Thoracic aorta (tissue), 2 donors: ENCODE data around the gene MED27. TPM values are rescaled to one million over a fixed set of nuclear protein-coding genes. Genes with fewer than 3 reads are reported as not detected.

ENCODE experiments used
- ATAC-seq: fragments of 150-250 bp; one replicate; pipeline ENCODE4 v1.8.0; 2017; ENCODE audit warnings: low read depth; ENCODE audit not compliant: insufficient number of reproducible peaks, low FRiP score
- DNase-seq: peaks from one replicate; pipeline ENCODE4 v3.0.0-alpha.2; 2020; ENCODE audit warnings: low spot score
- H3K27ac ChIP-seq, 2 donors: fragments of 200-600 bp; sonication (generic); 1 replicate in 1 of 2; 2 replicates in 1 of 2; pipeline ENCODE4 v1.5.1; 2016; ENCODE audit warnings: mild to moderate bottlenecking in 2 of 2, moderate library complexity in 2 of 2
- H3K27me3 ChIP-seq: fragments of 200-600 bp; sonication (generic); replicated peaks from 2 replicates; pipeline ENCODE4 v1.6.0; 2016; ENCODE audit warnings: mild to moderate bottlenecking; ENCODE audit not compliant: insufficient read depth
- H3K36me3 ChIP-seq: fragments of 200-600 bp; sonication (generic); one replicate; pipeline ENCODE4 v1.5.1; 2016
- H3K4me1 ChIP-seq, 2 donors: fragments of 200-600 bp; sonication (generic); 1 replicate in 1 of 2; 2 replicates in 1 of 2; pipeline versions ENCODE4 v1.5.1 to v1.6.0; 2016; ENCODE audit warnings: low read depth in 2 of 2, mild to moderate bottlenecking in 1 of 2; ENCODE audit not compliant: control insufficient read depth in 1 of 2
- H3K4me3 ChIP-seq: fragments of 200-600 bp; sonication (generic); 2 replicates; pipeline ENCODE4 v1.5.1; 2016; ENCODE audit warnings: mild to moderate bottlenecking
- H3K9me3 ChIP-seq: fragments of 200-600 bp; sonication (generic); 2 replicates; pipeline ENCODE4 v1.5.1; 2016
- total RNA-seq, 2 donors: library from RNA; depleted of rRNA; stranded (reverse); fragments of >200 nt; gene quantifications; one replicate each; pipeline versions ENCODE4 v1.1.0 to v1.2.3, GENCODE V29; 2016
- TF ChIP-seq, protein P1 (sequence below): fragments of 200-600 bp; sonication (generic); IDR thresholded peaks from one replicate; pipeline ENCODE4 v1.5.1; 2019; ENCODE audit warnings: antibody characterized with exemption

The MED27 gene
- total RNA-seq, 2 donors from 2014 or later = 19.3 to 26.5 TPM

GRCh38 chr9:131864531-131864930 is 215.1 kb downstream of the MED27 start:
- Histone ChIP-seq H3K9me3 (no peaks in the 10 kb centered on the region), H3K27me3 (no peaks in the 10 kb centered on the region), H3K27ac (no peak overlapping the region), H3K4me3 (no peak overlapping the region), H3K36me3 (peaks cover 15% of the 10 kb centered on the region), H3K4me1 (no peaks in the 10 kb centered on the region)
- TF ChIP-seq, protein P1, sequence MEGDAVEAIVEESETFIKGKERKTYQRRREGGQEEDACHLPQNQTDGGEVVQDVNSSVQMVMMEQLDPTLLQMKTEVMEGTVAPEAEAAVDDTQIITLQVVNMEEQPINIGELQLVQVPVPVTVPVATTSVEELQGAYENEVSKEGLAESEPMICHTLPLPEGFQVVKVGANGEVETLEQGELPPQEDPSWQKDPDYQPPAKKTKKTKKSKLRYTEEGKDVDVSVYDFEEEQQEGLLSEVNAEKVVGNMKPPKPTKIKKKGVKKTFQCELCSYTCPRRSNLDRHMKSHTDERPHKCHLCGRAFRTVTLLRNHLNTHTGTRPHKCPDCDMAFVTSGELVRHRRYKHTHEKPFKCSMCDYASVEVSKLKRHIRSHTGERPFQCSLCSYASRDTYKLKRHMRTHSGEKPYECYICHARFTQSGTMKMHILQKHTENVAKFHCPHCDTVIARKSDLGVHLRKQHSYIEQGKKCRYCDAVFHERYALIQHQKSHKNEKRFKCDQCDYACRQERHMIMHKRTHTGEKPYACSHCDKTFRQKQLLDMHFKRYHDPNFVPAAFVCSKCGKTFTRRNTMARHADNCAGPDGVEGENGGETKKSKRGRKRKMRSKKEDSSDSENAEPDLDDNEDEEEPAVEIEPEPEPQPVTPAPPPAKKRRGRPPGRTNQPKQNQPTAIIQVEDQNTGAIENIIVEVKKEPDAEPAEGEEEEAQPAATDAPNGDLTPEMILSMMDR = no peak
- ATAC-seq = no peak
- DNase-seq = no peak

DNA sequence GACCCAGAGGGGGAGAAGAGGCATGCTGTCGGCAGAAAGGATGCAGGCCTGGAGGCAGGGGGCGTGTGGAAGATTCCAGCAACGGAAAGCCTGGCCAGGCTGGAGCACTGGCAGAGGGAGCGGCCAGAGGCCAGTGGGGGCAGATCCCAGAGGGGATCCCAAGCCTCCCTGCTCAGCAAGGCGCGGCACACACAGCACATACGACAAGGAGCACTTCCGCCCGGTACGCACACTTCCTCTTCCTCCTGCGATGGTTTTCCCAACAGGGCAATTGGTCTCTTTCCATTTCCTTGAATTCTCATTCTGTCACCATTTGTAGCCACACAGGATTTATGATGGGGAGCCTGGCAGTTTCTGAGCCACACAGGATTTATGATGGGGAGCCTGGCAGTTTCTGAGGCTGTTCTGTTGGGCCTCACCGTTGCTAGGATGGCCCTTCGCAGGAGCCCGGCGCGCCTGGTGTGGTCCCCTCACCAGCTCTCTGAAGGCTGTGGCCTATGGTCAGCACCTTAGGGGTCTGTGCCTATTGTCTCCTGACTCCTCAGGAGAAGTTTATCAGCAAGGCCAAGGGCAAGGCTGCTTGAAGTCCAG is 216.3 kb downstream of the MED27 start:
- DNase-seq (no peak), ATAC-seq (no peak)
- H3K4me3 ChIP-seq = no peak overlapping the region
- no peaks in the 10 kb centered on the region for H3K9me3 ChIP-seq
- TF ChIP-seq, protein P1 = no peak
- H3K4me1 ChIP-seq = no peaks in the 10 kb centered on the region
- no peak overlapping the region for H3K27ac ChIP-seq
- H3K27me3 ChIP-seq = no peaks in the 10 kb centered on the region
- H3K36me3 ChIP-seq = peaks cover 17% of the 10 kb centered on the region

DNA sequence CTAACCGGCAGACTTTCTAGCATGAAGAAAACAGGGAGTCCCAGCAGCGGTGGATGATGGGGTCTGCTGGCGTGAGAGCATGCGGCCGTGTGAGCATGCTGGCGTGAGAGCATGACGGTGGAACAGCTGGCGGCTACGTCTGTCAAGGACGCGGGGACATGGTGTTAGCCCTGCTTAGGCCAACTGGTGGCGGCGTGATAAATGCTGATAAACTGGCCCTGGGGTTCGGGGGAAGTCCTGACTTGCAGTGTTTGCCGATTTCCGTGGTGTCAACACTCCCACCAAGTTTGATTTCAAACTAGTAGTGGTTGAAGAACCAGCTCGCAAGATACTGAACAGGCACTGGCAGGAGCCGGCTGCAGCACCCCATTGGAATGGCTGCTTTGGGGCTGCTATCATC is 217.4 kb downstream of the MED27 start:
- Histone ChIP-seq H3K4me3 (no peak overlapping the region), H3K27ac (no peak overlapping the region), H3K36me3 (peaks cover 17% of the 10 kb centered on the region), H3K27me3 (no peaks in the 10 kb centered on the region), H3K4me1 (no peaks in the 10 kb centered on the region), H3K9me3 (no peaks in the 10 kb centered on the region)
- no peak for ATAC-seq
- TF ChIP-seq, protein P1 = no peak
- no peak for DNase-seq

GRCh38 chr9:131860430-131860829 is 219.2 kb downstream of the MED27 start:
- TF ChIP-seq, protein P1 = no peak
- DNase-seq (no peak), ATAC-seq (no peak)
- Histone ChIP-seq H3K9me3 (no peaks in the 10 kb centered on the region), H3K4me1 (no peaks in the 10 kb centered on the region), H3K36me3 (peaks cover 17% of the 10 kb centered on the region), H3K4me3 (no peak overlapping the region), H3K27me3 (no peaks in the 10 kb centered on the region), H3K27ac (no peak overlapping the region)

GRCh38 chr9:131858147-131858546 is 221.5 kb downstream of the MED27 start:
- DNase-seq (no peak), ATAC-seq (no peak)
- H3K36me3 ChIP-seq = peaks cover 17% of the 10 kb centered on the region
- H3K27me3 ChIP-seq = no peaks in the 10 kb centered on the region
- H3K4me1 ChIP-seq = no peaks in the 10 kb centered on the region
- no peaks in the 10 kb centered on the region for H3K9me3 ChIP-seq
- H3K4me3 ChIP-seq = no peak overlapping the region
- H3K27ac ChIP-seq = no peak overlapping the region
- TF ChIP-seq, protein P1 = no peak
